GM12878 (cell line): ENCODE data around the gene MSH5. TPM values are rescaled to one million over a fixed set of nuclear protein-coding genes. Genes with fewer than 3 reads are reported as not detected.

Experiments used
- BHLHE40 ChIP-seq, 2 experiments: fragments of 450-650 bp in 1 of 2; IDR thresholded peaks; 2 replicates each; pipeline ENCODE4 v1.6.1; 2011 to 2017; ENCODE audit warnings: low read depth in 2 of 2, borderline replicate concordance in 1 of 2, improper control_type of control experiment in 1 of 2, low read length in 1 of 2, mild to moderate bottlenecking in 1 of 2
- CBX3 ChIP-seq: fragments of 200-600 bp; sonication (generic); IDR thresholded peaks from 2 replicates; pipeline ENCODE4 v1.6.1; 2016; ENCODE audit warnings: low read depth, borderline replicate concordance
- CBX5 ChIP-seq: sonication (generic); IDR thresholded peaks from 2 replicates; pipeline ENCODE4 v1.6.1; 2016; ENCODE audit warnings: low read depth, moderate library complexity, mild to moderate bottlenecking, inconsistent platforms
- CREM ChIP-seq: IDR thresholded peaks from 2 replicates; pipeline ENCODE4 v1.6.1; 2014; ENCODE audit warnings: antibody characterized with exemption, low read depth
- ELK1 ChIP-seq: IDR thresholded peaks from 2 replicates; pipeline ENCODE4 v1.6.1; 2012; ENCODE audit warnings: low read depth, low read length, improper control_type of control experiment
- EP300 ChIP-seq, 2 experiments: fragments of 150-350 bp in 1 of 2; IDR thresholded peaks; 2 replicates each; pipeline ENCODE4 v1.6.1; 2011 to 2012; ENCODE audit warnings: low read depth in 2 of 2, low read length in 2 of 2, borderline replicate concordance in 1 of 2, improper control_type of control experiment in 1 of 2, inconsistent platforms in 1 of 2; ENCODE audit not compliant: control insufficient read depth in 1 of 2
- GATAD2B ChIP-seq: fragments of 450-650 bp; conservative IDR thresholded peaks from 2 replicates; pipeline ENCODE4 v1.6.1; 2017; ENCODE audit warnings: low read depth, mild to moderate bottlenecking, moderate library complexity
- IKZF1 ChIP-seq: fragments of 450-650 bp; conservative IDR thresholded peaks from 2 replicates; pipeline ENCODE4 v1.6.1; 2017; ENCODE audit warnings: antibody characterized with exemption, mild to moderate bottlenecking
- KAT2A ChIP-seq: conservative IDR thresholded peaks from 2 replicates; pipeline ENCODE4 v1.6.1; 2011; ENCODE audit warnings: low read depth, low read length; ENCODE audit not compliant: control insufficient read depth
- MEF2B ChIP-seq: fragments of 450-650 bp; IDR thresholded peaks from 2 replicates; pipeline ENCODE4 v1.6.1; 2018; ENCODE audit warnings: mild to moderate bottlenecking, moderate library complexity; ENCODE audit not compliant: partially characterized antibody, poor library complexity, severe bottlenecking
- MXI1 ChIP-seq: fragments of 150-350 bp; IDR thresholded peaks from 2 replicates; pipeline ENCODE4 v1.6.1; 2011; ENCODE audit warnings: low read depth, mild to moderate bottlenecking, inconsistent platforms, low read length, improper control_type of control experiment
- NR2C1 ChIP-seq: fragments of 450-650 bp; IDR thresholded peaks from 2 replicates; pipeline ENCODE4 v1.6.1; 2017; ENCODE audit warnings: antibody characterized with exemption, mild to moderate bottlenecking, moderate library complexity
- PRDM15 ChIP-seq: fragments of 450-650 bp; formaldehyde crosslinking; IDR thresholded peaks from 2 replicates; pipeline ENCODE4 v1.4.0; 2020; ENCODE audit warnings: mild to moderate bottlenecking, moderate library complexity
- RB1 ChIP-seq: fragments of 450-650 bp; formaldehyde crosslinking; IDR thresholded peaks from 2 replicates; pipeline ENCODE4 v1.6.1; 2017; ENCODE audit warnings: mild to moderate bottlenecking, borderline replicate concordance
- REST ChIP-seq: IDR thresholded peaks from 2 replicates; pipeline ENCODE4 v1.6.1; 2012; ENCODE audit warnings: mild to moderate bottlenecking, low read depth, low read length
- RFX5 ChIP-seq: IDR thresholded peaks from 2 replicates; pipeline ENCODE4 v1.6.1; 2011; ENCODE audit warnings: low read depth, low read length, improper control_type of control experiment
- SIN3A ChIP-seq: IDR thresholded peaks from 2 replicates; pipeline ENCODE4 v1.6.1; 2012; ENCODE audit warnings: low read depth, low read length, improper control_type of control experiment
- SMAD1 ChIP-seq: fragments of 450-650 bp; IDR thresholded peaks from 2 replicates; pipeline ENCODE4 v1.6.1; 2018; ENCODE audit warnings: mild to moderate bottlenecking, low read depth; ENCODE audit not compliant: partially characterized antibody
- YBX1 ChIP-seq: fragments of 450-650 bp; IDR thresholded peaks from 2 replicates; pipeline ENCODE4 v1.6.1; 2016; ENCODE audit warnings: antibody characterized with exemption
- polyA plus RNA-seq, 11 experiments: library from polyadenylated mRNA; depleted of rRNA in 4 of 11; unstranded in 6 of 11; stranded (reverse) in 5 of 11; fragments of >200 nt; fragmentation: Nextera tagmentation in 4 of 11; fragmentation: Illumina TruSeq in 1 of 11; extraction: Ambion mirVana in 4 of 11; extraction: Trizol in 1 of 11; gene quantifications; 1 replicate in 1 of 11; 2 replicates in 10 of 11; pipeline versions ENCODE4 v1.2.1 to v1.2.3, GENCODE V29; 2011 to 2016; ENCODE audit warnings: inconsistent platforms in 2 of 11, missing spikeins in 2 of 11, low read depth in 1 of 11
- total RNA-seq, 4 experiments: library from RNA; depleted of rRNA in 3 of 4; stranded (reverse); fragments of >200 nt in 3 of 4; fragmentation: Illumina TruSeq in 1 of 4; extraction: Trizol in 1 of 4; gene quantifications; 2 replicates each; pipeline versions ENCODE4 v1.2.1 to v1.2.3, GENCODE V29; 2013 to 2021
- TF ChIP-seq, protein P1 (sequence below): fragments of 450-650 bp; IDR thresholded peaks from 2 replicates; pipeline ENCODE4 v1.6.1; 2014; ENCODE audit warnings: mild to moderate bottlenecking

Gene MSH5
- total and polyA plus RNA-seq, 10 of the 15 experiments (the other 5 are each of a cell fraction or from before 2014, with no cell fraction given), result 9.1 to 52.7 (median 30.0) TPM

DNA sequence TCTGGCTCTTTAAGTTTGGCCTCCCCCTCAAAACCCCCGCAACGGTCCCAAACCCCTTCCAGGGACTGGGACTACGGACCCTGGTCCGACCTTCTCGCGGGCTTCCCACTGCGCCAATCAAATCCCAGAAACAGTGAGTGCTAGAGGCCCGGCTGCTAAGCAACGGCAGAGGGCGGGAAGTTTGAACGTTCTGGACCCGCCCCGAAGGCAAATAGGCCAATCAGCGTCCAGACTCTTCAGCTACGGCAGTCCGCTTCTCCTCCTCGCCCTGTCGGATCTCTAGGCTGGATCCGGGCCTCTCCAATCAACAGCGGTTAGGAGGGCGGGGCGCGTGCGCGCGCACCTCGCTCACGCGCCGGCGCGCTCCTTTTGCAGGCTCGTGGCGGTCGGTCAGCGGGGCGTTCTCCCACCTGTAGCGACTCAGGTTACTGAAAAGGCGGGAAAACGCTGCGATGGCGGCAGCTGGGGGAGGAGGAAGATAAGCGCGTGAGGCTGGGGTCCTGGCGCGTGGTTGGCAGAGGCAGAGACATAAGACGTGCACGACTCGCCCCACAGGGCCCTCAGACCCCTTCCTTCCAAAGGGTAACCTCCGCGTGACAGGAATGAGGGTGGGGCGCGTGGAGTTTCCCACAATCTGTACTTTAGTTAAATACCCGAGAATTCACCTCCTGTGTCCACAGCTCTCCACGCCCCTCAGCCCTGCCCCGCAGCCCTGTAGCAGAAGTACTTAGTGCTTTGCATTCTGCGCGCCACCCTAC lies at the start of gene MSH5 (continued):
- TF ChIP-seq CREM (peak; percentile 32; the same call in 1 of the 2 replicates), SMAD1 (no peak), PRDM15 (no peak), BHLHE40 (IDR thresholded peaks at IDR 0.05; ENCODE audit: borderline replicate concordance in 1 of 2, low read depth in 2 of 2, low read length in 1 of 2) (peak; percentile 90 to 97), ELK1 (0 out of 2 replicates have a peak, but pooled peaks have one; percentile 11), EP300 (IDR thresholded peaks at IDR 0.05; ENCODE audit: borderline replicate concordance in 1 of 2, control insufficient read depth in 1 of 2, low read depth in 2 of 2, low read length in 2 of 2) (no peak; a peak in 1 of 4 replicates), YBX1 (no peak), MEF2B (no peak), RB1 (peak; percentile 96; the same call in 1 of the 2 replicates), KAT2A (no peak), IKZF1 (peak; percentile 74), MXI1 (peak; percentile 91), CBX5 (no peak), NR2C1 (no peak), REST (no peak), CBX3 (no peak), RFX5 (peak; percentile 71), GATAD2B (peak; percentile 44; the same call in 1 of the 2 replicates), SIN3A (peak; percentile 87)
- TF ChIP-seq, protein P1, sequence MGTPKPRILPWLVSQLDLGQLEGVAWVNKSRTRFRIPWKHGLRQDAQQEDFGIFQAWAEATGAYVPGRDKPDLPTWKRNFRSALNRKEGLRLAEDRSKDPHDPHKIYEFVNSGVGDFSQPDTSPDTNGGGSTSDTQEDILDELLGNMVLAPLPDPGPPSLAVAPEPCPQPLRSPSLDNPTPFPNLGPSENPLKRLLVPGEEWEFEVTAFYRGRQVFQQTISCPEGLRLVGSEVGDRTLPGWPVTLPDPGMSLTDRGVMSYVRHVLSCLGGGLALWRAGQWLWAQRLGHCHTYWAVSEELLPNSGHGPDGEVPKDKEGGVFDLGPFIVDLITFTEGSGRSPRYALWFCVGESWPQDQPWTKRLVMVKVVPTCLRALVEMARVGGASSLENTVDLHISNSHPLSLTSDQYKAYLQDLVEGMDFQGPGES, result peak; percentile 90
